Activated naive CD4-positive, alpha-beta T cell treated with anti-CD3 and anti-CD28 coated beads, Interleukin-2, amount 50 U/mL, for 24 hours (primary cell): ENCODE data around the gene CACNA2D2.

Experiments used
- H3K27ac Mint-ChIP-seq: one replicate; pipeline ENCODE4 v1.8.0; 2021; ENCODE audit warnings: mild to moderate bottlenecking, mixed read lengths
- H3K27me3 Mint-ChIP-seq: one replicate; pipeline ENCODE4 v1.8.0; 2021; ENCODE audit warnings: mixed read lengths
- H3K36me3 Mint-ChIP-seq: one replicate; pipeline ENCODE4 v1.8.0; 2021; ENCODE audit warnings: mixed read lengths
- H3K4me1 Mint-ChIP-seq: one replicate; pipeline ENCODE4 v1.8.0; 2021; ENCODE audit warnings: mixed read lengths
- H3K4me3 Mint-ChIP-seq: one replicate; pipeline ENCODE4 v1.8.0; 2021; ENCODE audit warnings: mild to moderate bottlenecking, mixed read lengths
- H3K9me3 Mint-ChIP-seq: one replicate; pipeline ENCODE4 v1.8.0; 2021; ENCODE audit warnings: mixed read lengths

The CACNA2D2 gene

DNA sequence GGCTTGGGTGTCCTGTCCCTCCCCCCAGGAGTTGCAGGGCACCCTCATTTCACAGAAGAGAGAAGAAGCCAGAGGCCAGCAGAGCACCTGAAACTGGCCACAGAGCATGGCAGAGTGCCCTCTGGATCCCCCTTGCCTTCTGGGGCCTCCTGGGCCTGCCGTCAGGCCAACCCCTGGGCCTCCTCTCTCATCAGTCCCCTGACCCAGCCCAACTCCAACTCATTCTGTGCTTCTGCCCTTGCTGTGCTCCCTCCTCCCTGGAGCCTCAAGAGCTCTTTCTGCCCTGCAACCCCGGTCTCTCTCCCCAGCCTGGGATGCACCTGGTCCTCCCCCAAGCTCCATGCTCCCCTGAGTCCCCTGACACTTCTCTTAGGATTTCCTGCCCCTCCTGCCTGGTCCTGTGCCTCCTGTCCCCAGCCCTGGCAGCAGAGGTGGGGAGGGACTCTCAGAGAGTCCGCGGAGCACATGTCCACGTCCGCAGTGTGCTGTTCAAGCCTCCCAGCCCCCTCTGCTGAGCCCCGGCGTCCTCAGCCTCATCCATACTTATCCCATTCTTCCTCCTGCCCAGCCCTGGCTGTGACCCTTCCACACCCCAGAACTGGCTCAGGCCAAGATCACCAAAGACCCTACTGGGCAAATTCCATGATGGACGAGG is 30.5 kb upstream of the CACNA2D2 start:
- H3K36me3 Mint-ChIP-seq: no peaks in the 10 kb centered on the region
- H3K9me3 Mint-ChIP-seq: no peaks in the 10 kb centered on the region
- H3K27me3 Mint-ChIP-seq: peaks cover 3% of the 10 kb centered on the region
- H3K27ac Mint-ChIP-seq: peak overlapping the region; percentile 71
- no peaks in the 10 kb centered on the region for H3K4me1 Mint-ChIP-seq
- no peak overlapping the region for H3K4me3 Mint-ChIP-seq

- H3K27me3 Mint-ChIP-seq: peaks cover 5% of the 10 kb centered on the region
- H3K36me3 Mint-ChIP-seq: no peaks in the 10 kb centered on the region
- no peak overlapping the region for H3K27ac Mint-ChIP-seq
- H3K4me3 Mint-ChIP-seq: no peak overlapping the region
- no peaks in the 10 kb centered on the region for H3K4me1 Mint-ChIP-seq
- no peaks in the 10 kb centered on the region for H3K9me3 Mint-ChIP-seq
Observed at GRCh38 chr3:50533316-50533715, 29.9 kb upstream of the CACNA2D2 start.

DNA sequence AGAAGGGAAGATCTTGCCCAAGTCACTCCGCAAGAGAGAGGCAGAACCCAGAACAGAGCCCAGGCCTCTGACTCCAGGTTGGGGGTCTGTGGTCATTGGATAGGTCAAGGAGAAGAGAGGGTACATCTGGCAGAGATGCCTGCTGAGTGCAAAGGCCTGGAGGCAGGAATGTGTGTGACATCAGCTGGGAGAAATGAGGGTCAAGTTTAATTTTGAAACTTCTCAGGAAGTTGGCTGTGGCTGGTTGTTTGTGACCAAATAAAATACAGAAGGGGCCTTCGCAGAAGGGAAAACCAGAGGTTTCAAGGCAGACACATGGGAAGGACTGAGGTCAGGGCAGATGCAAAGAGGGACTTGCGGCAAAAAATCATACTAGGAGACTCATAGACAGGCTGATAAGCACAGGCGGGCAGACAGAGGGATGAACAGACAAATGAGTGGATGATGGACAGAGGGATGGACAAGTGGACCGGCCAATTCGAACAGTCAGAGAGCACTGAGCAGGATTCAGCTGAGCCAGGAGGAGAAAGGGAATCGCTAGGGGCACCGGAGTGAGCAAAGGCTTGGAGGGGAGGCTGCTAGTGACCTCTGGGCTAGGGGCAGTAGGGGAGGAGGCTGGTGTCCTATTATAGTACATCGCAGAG is 28.8 kb upstream of the CACNA2D2 start:
- no peaks in the 10 kb centered on the region for H3K4me1 Mint-ChIP-seq
- no peaks in the 10 kb centered on the region for H3K36me3 Mint-ChIP-seq
- no peak overlapping the region for H3K4me3 Mint-ChIP-seq
- peaks cover 5% of the 10 kb centered on the region for H3K27me3 Mint-ChIP-seq
- no peaks in the 10 kb centered on the region for H3K9me3 Mint-ChIP-seq
- no peak overlapping the region for H3K27ac Mint-ChIP-seq

DNA sequence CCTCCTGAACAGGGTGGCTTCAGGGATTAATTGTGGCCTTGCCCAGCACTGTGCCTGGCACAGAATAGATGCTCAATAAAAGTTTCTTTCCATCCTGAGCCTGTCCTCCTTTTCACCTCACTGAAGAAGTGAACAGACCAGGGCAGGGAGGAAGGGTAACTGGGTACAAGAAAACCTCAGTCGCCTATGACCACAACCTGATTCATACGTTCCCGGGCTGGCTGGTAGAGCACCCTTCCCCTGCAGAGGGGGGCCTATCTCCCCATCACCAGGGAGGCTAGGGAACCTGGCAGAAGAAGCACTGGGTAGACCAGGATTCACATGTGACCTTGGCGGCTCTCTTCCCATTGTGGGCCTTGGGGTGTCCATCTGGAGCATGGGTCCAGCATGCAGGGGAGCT is 27.8 kb upstream of the CACNA2D2 start:
- Mint-ChIP-seq H3K9me3 (no peaks in the 10 kb centered on the region), H3K36me3 (no peaks in the 10 kb centered on the region), H3K4me1 (no peaks in the 10 kb centered on the region), H3K27ac (no peak overlapping the region), H3K27me3 (peaks cover 5% of the 10 kb centered on the region), H3K4me3 (no peak overlapping the region)

GRCh38 chr3:50530001-50530970 is 26.9 kb upstream of the CACNA2D2 start:
- no peak overlapping the region for H3K4me3 Mint-ChIP-seq
- H3K4me1 Mint-ChIP-seq: no peaks in the 10 kb centered on the region
- peaks cover 5% of the 10 kb centered on the region for H3K27me3 Mint-ChIP-seq
- no peaks in the 10 kb centered on the region for H3K36me3 Mint-ChIP-seq
- no peak overlapping the region for H3K27ac Mint-ChIP-seq
- no peaks in the 10 kb centered on the region for H3K9me3 Mint-ChIP-seq

- no peaks in the 10 kb centered on the region for H3K4me1 Mint-ChIP-seq
- H3K27ac Mint-ChIP-seq: no peak overlapping the region
- no peak overlapping the region for H3K4me3 Mint-ChIP-seq
- peaks cover 5% of the 10 kb centered on the region for H3K27me3 Mint-ChIP-seq
- no peaks in the 10 kb centered on the region for H3K9me3 Mint-ChIP-seq
- H3K36me3 Mint-ChIP-seq: no peaks in the 10 kb centered on the region
Observed at GRCh38 chr3:50525987-50526386, 22.6 kb upstream of the CACNA2D2 start.

GRCh38 chr3:50525191-50525910 is 21.9 kb upstream of the CACNA2D2 start:
- H3K4me3 Mint-ChIP-seq: no peak overlapping the region
- H3K9me3 Mint-ChIP-seq: no peaks in the 10 kb centered on the region
- no peaks in the 10 kb centered on the region for H3K4me1 Mint-ChIP-seq
- H3K36me3 Mint-ChIP-seq: no peaks in the 10 kb centered on the region
- peaks cover 5% of the 10 kb centered on the region for H3K27me3 Mint-ChIP-seq
- H3K27ac Mint-ChIP-seq: no peak overlapping the region

DNA sequence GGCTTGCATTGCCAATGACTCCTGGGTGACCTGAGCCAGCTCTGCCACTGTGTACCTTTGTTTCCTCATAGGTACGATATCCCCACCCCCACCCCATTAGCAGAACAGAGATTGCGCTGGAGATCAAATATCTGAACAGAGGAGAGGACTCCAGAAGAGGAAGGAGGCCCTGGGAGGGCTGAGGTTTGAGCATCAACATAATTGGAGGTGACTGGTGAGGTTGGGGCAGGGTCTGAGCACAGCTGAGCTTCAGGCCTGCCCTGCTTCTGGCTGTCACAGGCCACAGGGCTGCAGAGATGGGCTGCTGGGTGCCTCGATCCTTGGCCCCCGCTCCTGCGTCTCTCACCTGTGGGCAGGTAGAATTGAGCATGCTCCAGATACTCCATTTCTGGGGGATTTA is 21.3 kb upstream of the CACNA2D2 start:
- Mint-ChIP-seq H3K4me1 (no peaks in the 10 kb centered on the region), H3K4me3 (no peak overlapping the region), H3K36me3 (no peaks in the 10 kb centered on the region), H3K9me3 (no peaks in the 10 kb centered on the region), H3K27me3 (peaks cover 3% of the 10 kb centered on the region), H3K27ac (no peak overlapping the region)

GRCh38 chr3:50523279-50523811 is 19.9 kb upstream of the CACNA2D2 start:
- H3K4me3 Mint-ChIP-seq: no peak overlapping the region
- peaks cover 5% of the 10 kb centered on the region for H3K4me1 Mint-ChIP-seq
- peak overlapping the region; percentile 46 for H3K27ac Mint-ChIP-seq
- no peaks in the 10 kb centered on the region for H3K9me3 Mint-ChIP-seq
- no peaks in the 10 kb centered on the region for H3K27me3 Mint-ChIP-seq
- H3K36me3 Mint-ChIP-seq: no peaks in the 10 kb centered on the region

DNA sequence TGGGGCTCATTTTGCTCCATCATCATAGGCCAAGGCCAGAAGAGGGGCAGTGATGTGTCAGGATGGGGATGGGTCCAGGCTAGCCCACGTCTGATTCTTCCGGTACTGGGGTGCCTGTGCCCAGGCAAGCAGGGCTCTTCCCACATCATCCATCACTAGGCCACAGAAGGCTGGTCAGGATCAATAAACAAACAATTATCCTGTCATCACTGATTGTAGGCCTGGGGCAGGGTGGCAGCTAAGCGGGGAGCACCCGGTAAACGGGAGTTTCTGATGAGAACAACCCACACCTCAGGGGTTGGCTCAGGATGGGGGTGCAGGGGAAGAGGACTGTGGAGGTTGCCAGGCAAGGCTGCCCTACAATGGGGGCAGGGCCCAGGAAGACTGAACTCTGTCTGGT is 18.1 kb upstream of the CACNA2D2 start:
- Mint-ChIP-seq H3K36me3 (no peaks in the 10 kb centered on the region), H3K9me3 (no peaks in the 10 kb centered on the region), H3K4me3 (no peak overlapping the region), H3K4me1 (peaks cover 7% of the 10 kb centered on the region), H3K27ac (no peak overlapping the region), H3K27me3 (no peaks in the 10 kb centered on the region)

- Mint-ChIP-seq H3K9me3 (no peaks in the 10 kb centered on the region), H3K4me3 (no peak overlapping the region), H3K4me1 (peaks cover 9% of the 10 kb centered on the region), H3K27me3 (no peaks in the 10 kb centered on the region), H3K36me3 (no peaks in the 10 kb centered on the region), H3K27ac (peak overlapping the region; percentile 38)
Observed at GRCh38 chr3:50520849-50521248, 17.4 kb upstream of the CACNA2D2 start.

DNA sequence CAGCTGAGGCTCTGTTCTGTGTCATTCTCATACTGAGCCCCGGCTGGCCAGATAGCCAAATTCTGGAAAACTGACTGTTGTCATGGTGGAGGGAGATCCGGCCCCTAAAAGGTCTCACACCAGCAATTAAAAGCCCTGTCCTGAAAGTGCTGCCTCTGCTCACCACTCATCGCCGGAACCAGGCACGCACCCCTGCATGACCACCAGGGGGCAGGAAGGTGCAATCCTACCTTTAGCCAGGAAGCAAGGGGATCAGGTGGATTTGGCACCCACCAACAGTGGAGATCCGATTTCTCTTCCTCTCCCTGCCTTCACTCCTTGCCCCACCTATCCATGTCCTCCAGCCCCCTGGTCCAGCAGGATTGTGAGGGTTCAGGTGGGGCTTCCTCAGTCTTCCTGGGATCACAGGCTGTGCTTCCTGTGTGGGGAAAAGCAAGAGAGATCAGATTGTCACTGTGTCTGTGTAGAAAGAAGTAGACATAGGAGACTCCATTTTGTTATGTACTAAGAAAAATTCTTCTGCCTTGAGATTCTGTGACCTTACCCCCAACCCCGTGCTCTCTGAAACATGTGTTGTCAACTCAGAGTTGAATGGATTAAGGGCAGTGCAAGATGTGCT is 16.1 kb upstream of the CACNA2D2 start:
- H3K27me3 Mint-ChIP-seq: no peaks in the 10 kb centered on the region
- no peak overlapping the region for H3K27ac Mint-ChIP-seq
- no peak overlapping the region for H3K4me3 Mint-ChIP-seq
- H3K36me3 Mint-ChIP-seq: no peaks in the 10 kb centered on the region
- H3K9me3 Mint-ChIP-seq: no peaks in the 10 kb centered on the region
- peaks cover 9% of the 10 kb centered on the region for H3K4me1 Mint-ChIP-seq

- H3K36me3 Mint-ChIP-seq: no peaks in the 10 kb centered on the region
- H3K9me3 Mint-ChIP-seq: no peaks in the 10 kb centered on the region
- H3K4me1 Mint-ChIP-seq: peaks cover 9% of the 10 kb centered on the region
- no peak overlapping the region for H3K27ac Mint-ChIP-seq
- H3K27me3 Mint-ChIP-seq: no peaks in the 10 kb centered on the region
- H3K4me3 Mint-ChIP-seq: no peak overlapping the region
Observed at GRCh38 chr3:50518436-50518835, 15.0 kb upstream of the CACNA2D2 start.

- no peak overlapping the region for H3K4me3 Mint-ChIP-seq
- H3K27ac Mint-ChIP-seq: peak overlapping the region; percentile 17
- no peaks in the 10 kb centered on the region for H3K27me3 Mint-ChIP-seq
- H3K36me3 Mint-ChIP-seq: no peaks in the 10 kb centered on the region
- peaks cover 9% of the 10 kb centered on the region for H3K4me1 Mint-ChIP-seq
- no peaks in the 10 kb centered on the region for H3K9me3 Mint-ChIP-seq
Observed at GRCh38 chr3:50517721-50518206, 14.3 kb upstream of the CACNA2D2 start.

DNA sequence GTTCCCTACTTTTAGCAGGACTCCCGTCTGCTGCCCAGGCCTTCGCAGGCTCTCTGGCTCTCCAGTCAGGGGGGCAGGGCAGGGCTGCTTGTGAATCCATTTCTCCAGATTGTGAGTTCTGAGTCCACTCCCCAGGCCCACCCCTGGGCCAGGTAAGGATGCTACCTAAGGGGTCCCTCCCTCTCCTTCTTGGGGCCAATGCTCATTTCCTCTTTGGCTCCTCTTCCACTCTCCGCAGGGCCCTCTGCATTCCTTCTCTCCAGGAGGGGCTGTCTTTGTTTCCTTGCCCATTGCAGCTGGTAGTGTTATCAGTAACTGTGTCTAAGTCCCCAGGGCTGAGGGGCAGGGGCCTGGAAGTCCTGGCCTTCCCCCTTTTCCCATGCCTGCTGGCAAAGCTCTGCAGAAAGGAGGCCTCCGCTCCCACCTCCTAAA is 13.0 kb upstream of the CACNA2D2 start:
- peaks cover 9% of the 10 kb centered on the region for H3K4me1 Mint-ChIP-seq

More for the DNA sequence above, 13.0 kb upstream of the CACNA2D2 start:
- Mint-ChIP-seq H3K27ac (no peak overlapping the region), H3K4me3 (no peak overlapping the region), H3K27me3 (no peaks in the 10 kb centered on the region), H3K9me3 (no peaks in the 10 kb centered on the region), H3K36me3 (no peaks in the 10 kb centered on the region)
